ENCODE data around the gene NME5.

NME5 gene

GRCh38 chr5:138092301-138092700 is 46.9 kb downstream of the NME5 start:
- no peaks in the 10 kb centered on the region for H3K9me3 ChIP-seq (ENCODE audit: severe bottlenecking)
- no peak overlapping the region for H3K27ac ChIP-seq
- no peak for TF ChIP-seq CTCF (IDR thresholded peaks at IDR 0.05; ENCODE audit: low read depth, low read length)
- no peak for DNase-seq
- no peaks in the 10 kb centered on the region for H3K36me3 ChIP-seq
- no peaks in the 10 kb centered on the region for H3K27me3 ChIP-seq (ENCODE audit: insufficient read depth, low read depth, severe bottlenecking)
- no peak overlapping the region for H3K4me3 ChIP-seq (ENCODE audit: low read depth, low read length)

- Histone ChIP-seq H3K27ac (no peak overlapping the region), H3K4me3 (ENCODE audit: low read depth, low read length) (no peak overlapping the region), H3K9me3 (ENCODE audit: severe bottlenecking) (no peaks in the 10 kb centered on the region), H3K27me3 (ENCODE audit: insufficient read depth, low read depth, severe bottlenecking) (no peaks in the 10 kb centered on the region), H3K36me3 (no peaks in the 10 kb centered on the region)
- DNase-seq, result no peak
- no peak for TF ChIP-seq CTCF (IDR thresholded peaks at IDR 0.05; ENCODE audit: low read depth, low read length)
Observed at GRCh38 chr5:138091685-138092084, 47.5 kb downstream of the NME5 start.

- Histone ChIP-seq H3K36me3 (no peaks in the 10 kb centered on the region), H3K27me3 (ENCODE audit: insufficient read depth, low read depth, severe bottlenecking) (no peaks in the 10 kb centered on the region), H3K9me3 (ENCODE audit: severe bottlenecking) (no peaks in the 10 kb centered on the region), H3K4me3 (ENCODE audit: low read depth, low read length) (no peak within 1 kb of the TSS), H3K27ac (no peak within 1 kb of the TSS)
- no peak for DNase-seq
- TF ChIP-seq CTCF (IDR thresholded peaks at IDR 0.05; ENCODE audit: low read depth, low read length), result no peak
Observed at GRCh38 chr5:138083702-138084101, 55.5 kb downstream of the NME5 start, which contains the start of gene WNT8A. Gene WNT8A (plus strand): TSS chr5:138084033. CDS start chr5:138084128, 95 bp downstream.

- no peaks in the 10 kb centered on the region for H3K27me3 ChIP-seq (ENCODE audit: insufficient read depth, low read depth, severe bottlenecking)
- DNase-seq, result no peak
- no peaks in the 10 kb centered on the region for H3K36me3 ChIP-seq
- no peak overlapping the region for H3K4me3 ChIP-seq (ENCODE audit: low read depth, low read length)
- no peak overlapping the region for H3K27ac ChIP-seq
- no peaks in the 10 kb centered on the region for H3K9me3 ChIP-seq (ENCODE audit: severe bottlenecking)
- TF ChIP-seq CTCF (IDR thresholded peaks at IDR 0.05; ENCODE audit: low read depth, low read length), result peak; percentile 15; the same call in 1 of the 2 replicates
Observed at GRCh38 chr5:138082033-138082432, 57.2 kb downstream of the NME5 start.

GRCh38 chr5:138078006-138078643 is 61.1 kb downstream of the NME5 start:
- Histone ChIP-seq H3K9me3 (ENCODE audit: severe bottlenecking) (no peaks in the 10 kb centered on the region), H3K27ac (no peak overlapping the region), H3K27me3 (ENCODE audit: insufficient read depth, low read depth, severe bottlenecking) (no peaks in the 10 kb centered on the region), H3K4me3 (ENCODE audit: low read depth, low read length) (no peak overlapping the region), H3K36me3 (no peaks in the 10 kb centered on the region)
- no peak for TF ChIP-seq CTCF (IDR thresholded peaks at IDR 0.05; ENCODE audit: low read depth, low read length)
- no peak for DNase-seq
